ENCODE data around the gene ECI1.
"Not testable (repeated sequence)": the region's sequence is repeated elsewhere in the genome, so short reads cannot be mapped to it uniquely, and the experiment has no call there.

Gene ECI1

DNA sequence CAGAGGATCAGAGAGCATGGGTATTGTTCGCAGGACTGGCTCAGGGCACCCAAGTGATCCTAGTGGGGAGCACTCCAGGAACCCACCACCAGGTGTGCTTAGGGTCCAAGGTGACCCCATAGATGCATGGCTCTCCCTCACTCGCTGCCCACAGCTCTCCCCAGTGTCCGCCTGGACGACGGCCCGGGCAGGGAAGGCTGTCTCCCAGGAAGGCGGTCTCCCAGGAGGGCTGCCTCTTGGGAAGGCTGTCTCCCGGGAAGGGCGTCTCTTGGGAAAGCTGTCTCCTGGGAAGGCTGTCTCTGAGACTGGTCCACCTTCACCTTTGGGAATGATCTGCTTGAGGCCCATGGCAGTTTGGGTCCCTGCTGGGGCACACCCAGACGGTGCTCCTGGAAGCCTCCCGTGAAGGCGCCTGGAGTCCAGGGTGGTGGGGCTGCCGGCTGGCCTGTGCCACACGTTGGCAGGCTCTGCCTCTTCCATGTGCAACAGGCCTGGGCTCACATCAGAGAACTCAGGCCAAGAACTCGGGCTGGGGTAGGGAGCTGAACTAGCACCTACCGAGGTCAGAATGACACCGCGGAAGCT lies 5.0 kb downstream of the ECI1 start:
- TF ChIP-seq CTCF (IDR thresholded peaks at IDR 0.05; ENCODE audit: low read depth, low read length) = no peak

DNA sequence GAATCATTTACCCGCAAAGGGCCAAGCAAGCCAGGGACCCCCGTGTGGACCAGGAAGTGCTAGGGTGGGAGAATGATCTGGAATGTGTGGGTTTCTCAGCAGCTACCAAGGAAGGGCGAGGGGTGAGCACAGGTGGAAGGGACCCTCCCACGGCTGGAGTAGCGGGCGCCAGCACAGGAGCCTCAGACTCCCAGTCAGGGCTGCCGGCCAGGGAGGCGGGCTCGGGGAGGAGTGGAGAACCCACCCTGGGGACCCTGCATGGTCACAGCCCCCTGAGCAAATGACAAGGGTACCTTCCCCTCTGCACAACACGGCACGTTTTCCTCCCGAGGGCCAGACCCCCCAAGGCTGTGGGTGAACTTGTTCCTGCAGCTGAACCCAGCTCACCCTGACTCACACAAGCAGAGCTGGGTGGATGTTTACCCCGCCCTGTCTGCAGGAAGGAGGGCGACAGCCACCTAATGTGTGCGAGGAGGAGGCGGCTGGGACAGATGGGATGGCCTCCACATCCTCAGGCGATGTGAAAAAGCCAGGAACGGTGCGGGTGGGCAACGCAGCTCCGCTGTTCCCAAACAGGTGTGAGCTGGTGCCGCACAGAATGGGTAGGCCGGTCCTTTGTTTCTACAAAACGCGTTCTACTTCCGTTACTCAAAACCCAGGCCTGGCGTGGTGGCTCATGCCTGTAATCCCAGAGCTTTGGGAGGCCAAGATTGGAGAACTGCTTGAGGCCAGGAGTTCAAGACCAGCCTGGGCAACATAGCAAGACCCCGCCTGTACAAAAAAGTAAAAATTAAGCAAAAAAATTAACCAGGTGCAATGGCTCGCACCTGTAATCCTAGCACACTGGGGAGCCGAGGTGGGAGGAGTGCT lies 6.2 kb downstream of the ECI1 start:
- TF ChIP-seq CTCF (IDR thresholded peaks at IDR 0.05; ENCODE audit: low read depth, low read length) = no peak
- no peak for DNase-seq (ENCODE audit: extremely low read depth, low read depth)

More for the DNA sequence above, 5.0 kb downstream of the ECI1 start:
- DNase-seq (ENCODE audit: extremely low read depth, low read depth) = no peak

GRCh38 chr16:2244301-2244700 lies 7.1 kb downstream of the ECI1 start:
- no peak for DNase-seq (ENCODE audit: extremely low read depth, low read depth)
- no peak for TF ChIP-seq CTCF (IDR thresholded peaks at IDR 0.05; ENCODE audit: low read depth, low read length)

DNA sequence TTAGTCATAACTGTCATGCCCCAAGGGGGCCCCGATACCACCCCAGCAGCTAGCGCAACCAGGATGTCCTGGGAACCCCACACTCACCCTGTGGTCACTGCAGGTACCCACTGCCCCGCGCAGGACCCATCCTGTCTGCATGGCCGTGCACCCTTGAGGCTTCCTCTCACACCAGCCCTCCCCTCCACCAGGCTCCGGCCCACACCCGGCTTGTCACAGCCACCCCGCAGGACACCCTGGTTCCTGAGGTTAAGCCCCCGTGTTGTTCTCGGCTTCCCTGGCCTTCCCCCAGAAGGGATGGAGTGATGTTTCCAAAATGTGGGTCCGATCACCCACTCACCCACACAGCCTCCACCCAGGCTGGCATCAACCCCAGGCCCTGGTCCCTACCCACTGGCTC lies 7.6 kb downstream of the ECI1 start:
- no peak for TF ChIP-seq CTCF (IDR thresholded peaks at IDR 0.05; ENCODE audit: low read depth, low read length)
- no peak for DNase-seq (ENCODE audit: extremely low read depth, low read depth)

DNA sequence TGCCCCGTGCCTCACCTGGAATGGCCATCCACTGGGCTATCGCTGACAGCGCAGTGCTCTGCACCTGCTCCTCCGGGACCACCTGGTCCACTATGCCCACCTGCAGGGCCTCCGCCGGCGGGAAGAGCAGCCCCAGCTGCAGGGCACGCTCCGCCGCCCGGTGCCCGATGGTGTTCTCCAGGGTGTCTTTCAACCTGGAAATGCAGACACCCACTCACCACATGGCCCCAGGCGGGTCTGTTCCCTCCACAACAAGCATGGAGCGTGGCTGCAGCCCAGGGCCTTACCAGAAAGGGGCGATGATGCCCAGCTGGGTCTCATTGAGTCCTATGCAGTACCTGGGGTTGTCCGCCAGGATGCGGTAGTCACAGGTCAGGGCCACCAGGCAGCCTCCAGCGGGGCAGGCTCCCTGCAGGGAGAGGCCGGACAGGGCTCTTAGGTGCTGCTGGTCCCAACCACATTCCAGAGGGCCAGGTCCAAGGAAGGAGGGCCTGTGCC lies 8.3 kb downstream of the ECI1 start:
- no peak for DNase-seq (ENCODE audit: extremely low read depth, low read depth)
- TF ChIP-seq CTCF (IDR thresholded peaks at IDR 0.05; ENCODE audit: low read depth, low read length) = no peak

DNA sequence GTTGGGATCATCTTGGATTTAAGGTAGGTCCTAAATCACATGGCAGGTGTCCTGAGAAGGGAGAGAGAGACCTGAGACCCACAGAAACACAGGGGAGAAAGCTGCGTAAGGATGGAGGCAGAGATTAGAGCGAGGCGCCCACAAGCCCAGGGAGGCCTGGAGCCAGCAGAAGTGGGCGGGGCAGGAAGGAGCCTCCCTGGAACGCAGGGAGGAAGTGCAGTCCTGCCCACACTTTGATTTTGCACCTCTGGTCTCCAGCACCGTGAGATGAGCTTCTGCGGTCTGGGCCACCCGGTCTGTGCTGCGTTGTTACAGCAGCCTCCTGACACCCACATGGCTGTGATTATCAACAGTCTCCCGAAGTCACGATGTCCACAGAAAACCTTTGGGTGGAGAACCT lies 8.8 kb downstream of the ECI1 start:
- no peak for TF ChIP-seq CTCF (IDR thresholded peaks at IDR 0.05; ENCODE audit: low read depth, low read length)
- DNase-seq (ENCODE audit: extremely low read depth, low read depth) = no peak

GRCh38 chr16:2240331-2240730 lies 11.1 kb downstream of the ECI1 start:
- not testable (repeated sequence) for DNase-seq (ENCODE audit: extremely low read depth, low read depth)
